CD4-positive, alpha-beta T cell (primary cell): ENCODE results near the gene GH2. TPM values are rescaled to one million over a fixed set of nuclear protein-coding genes. Genes with fewer than 3 reads are reported as not detected.

Source experiments
- ATAC-seq: fragments of 200-7000 bp; cut with Tn5 transposase; one replicate; pipeline ENCODE4 v1.10.0; 2022; ENCODE audit warnings: mild to moderate bottlenecking; ENCODE audit not compliant: poor library complexity
- CTCF ChIA-PET: fragments of 350-600 bp; sonication (Branson Sonifier 250); formaldehyde crosslinking; loops from one replicate; lab custom pipeline; 2021; ENCODE audit warnings: antibody characterized with exemption, inconsistent platforms; lab: Charles Lee
- POLR2A ChIA-PET: fragments of 350-600 bp; sonication (Branson Sonifier 250); formaldehyde crosslinking; loops from one replicate; lab custom pipeline; 2021; ENCODE audit warnings: antibody characterized with exemption, inconsistent platforms; lab: Charles Lee
- DNase-seq, 14 experiments: peaks; one replicate each; pipeline ENCODE4 v3.0.0-alpha.2; 2013 to 2020; ENCODE audit warnings: mixed read lengths in 2 of 14
- H3K27ac ChIP-seq, 2 donors: one replicate each; pipeline versions ENCODE4 v1.5.1 to v1.7.0; 2013; ENCODE audit warnings: low read length in 2 of 2, low read depth in 1 of 2, mild to moderate bottlenecking in 1 of 2
- H3K27me3 ChIP-seq, 2 experiments: 1 replicate in 1 of 2; 2 replicates in 1 of 2; pipeline versions ENCODE4 v1.6.1 to v1.7.0; 2013; ENCODE audit warnings: low read length in 2 of 2, control low read depth in 1 of 2, mild to moderate bottlenecking in 1 of 2, moderate library complexity in 1 of 2; ENCODE audit not compliant: insufficient read depth in 2 of 2, control insufficient read depth in 1 of 2
- H3K36me3 ChIP-seq: one replicate; pipeline ENCODE4 v1.6.1; 2013; ENCODE audit warnings: low read length, control low read depth; ENCODE audit not compliant: insufficient read depth
- H3K4me1 ChIP-seq: one replicate; pipeline ENCODE4 v1.6.1; 2013; ENCODE audit warnings: low read length, control low read depth; ENCODE audit not compliant: insufficient read depth
- H3K4me3 ChIP-seq: one replicate; pipeline ENCODE4 v1.5.1; 2013; ENCODE audit warnings: mild to moderate bottlenecking, low read length, moderate library complexity
- H3K9me3 ChIP-seq, 2 experiments: 1 replicate in 1 of 2; 2 replicates in 1 of 2; pipeline versions ENCODE4 v1.6.1 to v1.7.0; 2013; ENCODE audit warnings: low read length in 2 of 2, mild to moderate bottlenecking in 2 of 2, control low read depth in 1 of 2, moderate library complexity in 1 of 2; ENCODE audit not compliant: control insufficient read depth in 1 of 2, insufficient read depth in 1 of 2
- H3K27ac Mint-ChIP-seq: one replicate; pipeline ENCODE4 v1.8.0; 2020; ENCODE audit warnings: mixed read lengths
- H3K27me3 Mint-ChIP-seq: one replicate; pipeline ENCODE4 v1.8.0; 2021; ENCODE audit warnings: mixed read lengths
- H3K36me3 Mint-ChIP-seq: one replicate; pipeline ENCODE4 v1.8.0; 2021; ENCODE audit warnings: low read depth, mixed read lengths
- H3K4me1 Mint-ChIP-seq: one replicate; pipeline ENCODE4 v1.8.0; 2021; ENCODE audit warnings: low read depth, mixed read lengths
- H3K4me3 Mint-ChIP-seq: one replicate; pipeline ENCODE4 v1.8.0; 2020; ENCODE audit warnings: mild to moderate bottlenecking, mixed read lengths
- H3K9me3 Mint-ChIP-seq: one replicate; pipeline ENCODE4 v1.8.0; 2020; ENCODE audit warnings: mixed read lengths
- CTCF ChIP-seq: fragments of 200-600 bp; IDR thresholded peaks from one replicate; pipeline ENCODE4 v1.8.0; 2022; ENCODE audit warnings: antibody characterized with exemption, mild to moderate bottlenecking
- intact Hi-C, 2 experiments: fragments of 100-400 bp; cut with DNase I in 1 of 2; cut with micrococcal nuclease in 1 of 2; formaldehyde crosslinking; loops; one replicate each; pipeline versions ENCODE4 v1.15.1 to v1.9.0; 2023 to 2025; cut with DNase I, micrococcal nuclease
- total RNA-seq, 174 experiments: library from RNA in 2 of 174; stranded (reverse) in 2 of 174; gene quantifications; one replicate each; pipeline ENCODE4 v1.2.3 and lab custom pipeline; 2021 to 2026

Gene GH2
- total RNA-seq, 2 experiments from 2014 or later: not detected

- no peaks in the 10 kb centered on the region for H3K9me3 ChIP-seq
- peak overlapping the region; percentile 62 for H3K4me3 Mint-ChIP-seq
- H3K27ac ChIP-seq: peak overlapping the region; percentile 2 to 37
- CTCF ChIA-PET: interaction anchor here (1.7 kb wide), 1 partner anchor 17 kb away, joined by 11 read pairs; no protein-coding TSS in a partner anchor
- H3K9me3 Mint-ChIP-seq: no peaks in the 10 kb centered on the region
- H3K36me3 Mint-ChIP-seq: peaks cover 99% of the 10 kb centered on the region
- no peaks in the 10 kb centered on the region for H3K27me3 Mint-ChIP-seq
- intact Hi-C loops: loop anchor here in 1 of 2 experiments (10.0 kb wide), 1 partner anchor 407 kb away; no protein-coding TSS in a partner anchor
- POLR2A ChIA-PET: interaction anchor here (0.7 to 7.3 kb wide), 5 partner anchors 9 to 90 kb away, joined by 3 to 86 read pairs (median 4); partner anchors contain the start of genes CCDC47, DDX42, SMARCD2 and STRADA
- no peak overlapping the region for H3K4me3 ChIP-seq
- H3K4me1 Mint-ChIP-seq: peaks cover 71% of the 10 kb centered on the region
- DNase-seq: no peak
- peak overlapping the region; percentile 69 for H3K27ac Mint-ChIP-seq
- no peak for TF ChIP-seq CTCF
- H3K36me3 ChIP-seq: peaks cover 85% of the 10 kb centered on the region
- H3K27me3 ChIP-seq: no peaks in the 10 kb centered on the region
- peaks cover 70% of the 10 kb centered on the region for H3K4me1 ChIP-seq
- ATAC-seq: no peak
These were observed 49.7 kb downstream of the GH2 start for GRCh38 chr17:63832014-63832413.

- DNase-seq (peak in 1 of 14 experiments; percentile 38), ATAC-seq (no peak)
- Mint-ChIP-seq H3K4me1 (peaks cover 76% of the 10 kb centered on the region), H3K9me3 (no peaks in the 10 kb centered on the region), H3K27me3 (no peaks in the 10 kb centered on the region), H3K27ac (peak overlapping the region; percentile 69), H3K4me3 (peak overlapping the region; percentile 62), H3K36me3 (peaks cover 99% of the 10 kb centered on the region)
- Histone ChIP-seq H3K4me1 (peaks cover 71% of the 10 kb centered on the region), H3K27me3 (no peaks in the 10 kb centered on the region), H3K9me3 (no peaks in the 10 kb centered on the region), H3K36me3 (peaks cover 79% of the 10 kb centered on the region), H3K4me3 (no peak overlapping the region), H3K27ac (peak overlapping the region; percentile 2 to 37)
- CTCF ChIA-PET: interaction anchor here (1.7 kb wide), 1 partner anchor 18 kb away, joined by 11 read pairs; no protein-coding TSS in a partner anchor
- TF ChIP-seq CTCF: no peak
- POLR2A ChIA-PET: interaction anchor here (0.6 to 7.3 kb wide), 6 partner anchors 9 to 137 kb away, joined by 3 to 86 read pairs (median 4); partner anchors contain the start of genes CCDC47, DDX42, SMARCD2 and STRADA
- intact Hi-C loops: loop anchor here in 1 of 2 experiments (10.0 kb wide), 1 partner anchor 407 kb away; no protein-coding TSS in a partner anchor
These were observed 50.2 kb downstream of the GH2 start for GRCh38 chr17:63831505-63831904.

GRCh38 chr17:63830904-63831491, 50.7 kb downstream of the GH2 start:
- DNase-seq (no peak), ATAC-seq (no peak)
- Histone ChIP-seq H3K4me1 (peaks cover 76% of the 10 kb centered on the region), H3K27me3 (no peaks in the 10 kb centered on the region), H3K4me3 (no peak overlapping the region), H3K27ac (peak overlapping the region in 1 of 2 donors; percentile 37), H3K9me3 (no peaks in the 10 kb centered on the region), H3K36me3 (peaks cover 74% of the 10 kb centered on the region)
- no peaks in the 10 kb centered on the region for H3K27me3 Mint-ChIP-seq
- H3K36me3 Mint-ChIP-seq: peaks cover 100% of the 10 kb centered on the region
- intact Hi-C loops: loop anchor here in 1 of 2 experiments (10.0 kb wide), 1 partner anchor 406 kb away; no protein-coding TSS in a partner anchor
- H3K4me1 Mint-ChIP-seq: peaks cover 81% of the 10 kb centered on the region
- no peak for TF ChIP-seq CTCF
- CTCF ChIA-PET: interaction anchor here (0.7 to 1.7 kb wide), 2 partner anchors 10 to 18 kb away, joined by 3 to 11 read pairs; no protein-coding TSS in a partner anchor
- no peaks in the 10 kb centered on the region for H3K9me3 Mint-ChIP-seq
- POLR2A ChIA-PET: interaction anchor here (0.6 to 7.3 kb wide), 7 partner anchors 10 to 136 kb away, joined by 3 to 86 read pairs (median 5); partner anchors contain the start of genes CCDC47, DDX42, SMARCD2 and STRADA
- H3K27ac Mint-ChIP-seq: peak overlapping the region; percentile 96
- peak overlapping the region; percentile 71 for H3K4me3 Mint-ChIP-seq
